Fibroblast of skin of left quadriceps (primary cell): ENCODE results near the gene RAMP3.

Experiments used
- DNase-seq, 2 experiments: peaks; one replicate each; pipeline ENCODE4 v3.0.0-alpha.2; 2013; ENCODE audit warnings: low read depth in 2 of 2

The RAMP3 gene

DNA sequence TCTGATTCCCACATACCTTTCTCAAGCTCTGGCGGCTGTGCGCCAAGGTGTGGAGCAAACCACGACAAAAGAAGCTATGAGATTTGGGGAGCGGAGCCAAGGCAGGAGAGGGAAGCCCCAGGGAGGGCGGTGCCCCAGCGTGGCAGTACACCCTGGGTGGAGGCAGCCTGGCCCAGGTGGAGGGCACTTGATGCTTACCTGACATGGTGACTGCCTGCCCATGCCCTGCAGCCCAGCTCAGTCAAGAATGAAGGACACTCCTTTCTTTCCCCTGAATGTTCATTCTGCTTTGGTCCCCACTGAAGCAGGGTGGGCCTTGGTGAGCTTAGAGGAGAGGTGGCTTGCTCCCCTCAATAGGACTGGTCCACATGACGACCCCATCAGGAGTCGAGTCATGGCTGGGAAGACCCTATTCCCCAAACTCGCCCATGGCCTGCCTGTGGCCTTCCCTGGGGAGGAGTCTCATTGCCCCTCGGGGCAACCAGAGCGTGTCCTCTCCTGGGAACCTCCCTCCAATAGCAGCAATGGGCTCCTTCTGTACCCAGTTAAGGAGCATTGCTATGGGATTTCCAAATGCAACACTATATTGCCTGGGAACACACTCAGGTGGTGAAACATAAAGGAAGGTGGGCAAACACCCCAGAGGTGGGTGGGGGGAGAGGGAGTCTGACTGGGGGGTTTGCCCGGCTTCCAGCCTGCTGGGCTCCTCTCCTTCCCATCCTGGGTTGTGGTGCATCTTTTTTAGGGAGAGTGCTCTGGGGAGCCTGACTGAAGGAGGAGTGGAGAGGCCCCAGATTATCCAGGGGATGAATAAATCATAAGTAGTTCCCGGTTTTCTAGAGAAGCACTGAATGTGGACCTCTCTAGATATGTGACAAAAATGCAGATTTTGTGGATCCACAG is 22.7 kb downstream of the RAMP3 start:
- DNase-seq: no peak

DNA sequence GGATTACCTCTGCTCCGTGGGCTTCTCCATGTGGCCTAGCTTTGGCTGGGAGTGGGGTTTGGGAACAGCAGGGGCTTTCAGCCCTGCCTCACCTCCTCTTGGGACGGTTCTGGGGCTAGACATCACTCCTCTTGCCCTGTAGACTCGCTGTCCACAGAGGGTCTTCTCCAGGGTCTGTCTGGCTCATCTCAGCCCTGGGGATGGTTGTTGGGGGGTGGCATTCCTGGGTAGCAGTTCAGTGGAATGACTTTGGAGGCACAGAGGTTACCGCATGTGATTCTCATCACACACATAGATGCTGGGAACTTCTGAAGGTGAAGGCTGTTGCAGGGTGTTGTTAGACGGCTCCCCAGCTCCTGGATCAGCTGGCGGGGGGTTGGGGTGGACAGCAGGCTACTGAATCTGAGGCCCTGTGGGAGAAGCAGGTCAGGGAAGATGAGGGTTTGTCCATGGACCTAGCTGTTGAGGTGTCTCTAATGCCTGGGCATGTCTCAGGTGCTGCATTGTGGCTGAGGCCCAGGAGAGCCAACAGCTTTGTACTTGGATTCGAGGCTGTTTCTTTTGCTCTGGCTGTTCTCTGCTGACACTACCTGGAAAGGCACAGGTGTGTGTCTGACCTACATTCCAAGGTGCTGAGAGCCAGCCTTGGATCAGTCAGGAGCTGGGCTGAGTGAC is 23.8 kb downstream of the RAMP3 start:
- DNase-seq: no peak

DNA sequence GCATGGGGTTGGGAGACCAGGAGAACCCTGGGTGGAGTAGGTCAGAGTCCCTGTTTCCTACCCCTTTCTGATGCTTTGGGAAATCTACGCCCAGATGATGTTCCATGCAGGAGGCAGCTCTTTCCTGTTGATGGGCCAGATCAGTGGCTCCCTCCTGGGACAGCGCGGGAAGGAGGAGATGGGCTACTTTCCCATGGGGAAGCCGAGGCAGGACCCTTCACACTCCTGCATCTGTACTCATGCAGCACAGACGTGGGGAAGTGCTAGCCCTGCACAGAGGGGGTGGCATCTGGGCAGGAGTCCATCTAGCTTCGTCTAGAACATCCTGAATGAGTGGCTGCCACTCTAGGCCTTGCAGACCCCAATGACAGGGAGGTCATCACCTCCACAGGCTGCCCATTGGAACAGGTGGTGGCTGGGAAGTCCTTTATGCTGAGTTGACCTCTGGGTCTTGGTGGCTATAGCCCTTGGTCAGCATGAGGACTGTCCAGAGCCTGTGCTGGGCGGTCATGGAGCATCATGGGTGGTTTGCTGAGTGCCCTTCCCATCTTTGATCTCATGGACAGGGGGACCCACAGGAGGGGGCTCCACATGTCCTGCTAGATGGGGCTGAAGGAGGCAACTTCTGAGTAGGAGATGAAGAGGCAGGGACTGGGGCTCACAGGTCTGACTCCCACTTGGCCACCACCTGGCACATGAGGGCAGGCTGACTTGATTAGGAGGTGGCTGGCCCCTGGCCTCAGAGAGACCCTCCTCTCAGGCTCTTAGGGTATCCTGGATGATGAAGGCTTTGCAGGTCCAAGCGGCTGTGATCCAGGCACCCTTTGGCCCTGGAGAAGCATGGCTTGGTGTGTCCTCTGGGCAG is 24.6 kb downstream of the RAMP3 start:
- no peak for DNase-seq

DNA sequence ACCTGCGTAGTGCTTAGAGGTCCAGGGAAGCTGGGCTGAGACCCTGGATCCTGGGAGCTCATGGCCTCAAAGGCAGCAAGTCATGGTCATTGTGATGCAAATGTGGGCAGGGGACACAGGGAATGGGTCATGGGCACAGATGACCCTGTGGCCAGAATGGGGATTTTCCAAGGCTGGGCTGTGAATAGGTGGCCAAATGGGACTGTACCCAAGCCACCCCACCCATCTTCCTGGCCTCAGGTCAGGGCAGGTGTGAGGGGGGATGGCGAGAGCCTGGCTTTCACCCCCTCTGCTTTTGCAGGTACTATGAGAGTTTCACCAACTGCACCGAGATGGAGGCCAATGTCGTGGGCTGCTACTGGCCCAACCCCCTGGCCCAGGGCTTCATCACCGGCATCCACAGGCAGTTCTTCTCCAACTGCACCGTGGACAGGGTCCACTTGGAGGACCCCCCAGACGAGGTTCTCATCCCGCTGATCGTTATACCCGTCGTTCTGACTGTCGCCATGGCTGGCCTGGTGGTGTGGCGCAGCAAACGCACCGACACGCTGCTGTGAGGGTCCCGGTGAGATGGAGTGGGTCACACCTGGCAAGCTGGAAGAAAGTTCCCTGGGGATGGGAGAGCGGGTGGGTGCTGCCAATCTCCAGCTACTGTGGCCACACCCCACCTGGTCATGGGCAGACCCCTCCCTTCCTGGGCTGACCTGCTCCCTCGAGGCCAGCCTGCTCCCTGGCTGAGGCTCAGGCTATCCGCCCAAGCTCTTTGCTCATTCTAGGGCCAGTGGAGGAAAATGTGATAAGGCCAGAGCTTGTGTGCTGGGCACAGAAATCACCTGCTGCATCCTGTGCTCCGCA is 25.5 kb downstream of the RAMP3 start:
- DNase-seq: no peak

DNA sequence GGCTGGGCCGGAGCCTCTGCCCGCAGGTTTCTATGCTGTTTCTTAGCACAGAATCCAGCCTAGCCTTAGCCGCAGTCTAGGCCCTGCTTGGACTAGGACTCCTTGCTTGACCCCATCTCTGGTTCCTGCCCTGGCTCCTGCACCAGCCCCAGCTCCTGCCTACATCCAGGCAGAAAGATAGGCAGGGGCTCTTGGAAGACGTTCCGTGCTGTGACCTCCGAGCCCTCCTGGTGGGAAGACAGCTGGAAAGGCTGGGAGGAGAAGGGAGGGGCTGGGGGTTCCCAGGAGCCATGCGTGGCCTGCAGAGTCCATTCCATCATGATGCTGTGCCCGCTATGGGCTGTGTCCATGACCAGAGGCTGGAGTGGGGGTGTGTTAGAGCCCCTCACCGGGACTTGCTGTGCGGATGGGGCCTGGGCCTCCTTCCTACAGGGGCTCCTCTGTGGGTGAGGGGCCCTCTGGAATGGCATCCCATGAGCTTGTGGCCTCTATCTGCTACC is 26.2 kb downstream of the RAMP3 start:
- no peak for DNase-seq

DNA sequence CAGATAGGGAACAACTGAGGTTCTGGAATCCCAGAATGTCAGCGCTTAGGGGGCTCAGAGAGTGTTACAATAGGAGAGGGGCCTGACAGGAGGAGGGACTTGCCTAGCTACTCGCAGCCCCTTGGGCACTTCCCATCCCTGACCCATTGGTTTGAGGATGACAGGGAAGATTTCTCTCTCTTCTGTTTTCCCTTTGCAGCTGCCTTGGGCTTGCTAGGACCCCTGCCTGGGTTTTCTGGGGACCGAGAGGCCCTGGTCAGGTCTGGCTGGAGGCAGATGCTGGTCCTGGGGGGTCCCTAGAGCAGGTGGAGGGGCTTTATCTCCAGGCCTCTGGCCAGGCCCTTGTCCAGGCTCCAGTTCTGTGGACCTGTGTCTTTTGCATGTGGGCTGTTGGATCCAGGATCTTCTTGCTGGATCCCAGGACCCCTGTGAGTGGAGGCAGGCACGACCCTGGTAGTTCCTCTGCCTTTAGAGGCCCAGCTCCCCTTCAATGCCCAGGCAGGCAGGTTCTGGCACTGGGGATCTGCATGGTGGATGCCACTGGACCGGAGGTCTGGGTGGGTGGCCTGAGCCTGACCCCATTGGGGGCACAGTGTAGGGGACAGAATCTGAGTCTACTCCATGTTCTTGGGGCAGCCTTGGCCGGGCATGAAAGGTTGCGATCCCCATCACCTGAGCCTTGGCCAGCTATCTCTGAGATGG is 26.9 kb downstream of the RAMP3 start:
- no peak for DNase-seq

DNA sequence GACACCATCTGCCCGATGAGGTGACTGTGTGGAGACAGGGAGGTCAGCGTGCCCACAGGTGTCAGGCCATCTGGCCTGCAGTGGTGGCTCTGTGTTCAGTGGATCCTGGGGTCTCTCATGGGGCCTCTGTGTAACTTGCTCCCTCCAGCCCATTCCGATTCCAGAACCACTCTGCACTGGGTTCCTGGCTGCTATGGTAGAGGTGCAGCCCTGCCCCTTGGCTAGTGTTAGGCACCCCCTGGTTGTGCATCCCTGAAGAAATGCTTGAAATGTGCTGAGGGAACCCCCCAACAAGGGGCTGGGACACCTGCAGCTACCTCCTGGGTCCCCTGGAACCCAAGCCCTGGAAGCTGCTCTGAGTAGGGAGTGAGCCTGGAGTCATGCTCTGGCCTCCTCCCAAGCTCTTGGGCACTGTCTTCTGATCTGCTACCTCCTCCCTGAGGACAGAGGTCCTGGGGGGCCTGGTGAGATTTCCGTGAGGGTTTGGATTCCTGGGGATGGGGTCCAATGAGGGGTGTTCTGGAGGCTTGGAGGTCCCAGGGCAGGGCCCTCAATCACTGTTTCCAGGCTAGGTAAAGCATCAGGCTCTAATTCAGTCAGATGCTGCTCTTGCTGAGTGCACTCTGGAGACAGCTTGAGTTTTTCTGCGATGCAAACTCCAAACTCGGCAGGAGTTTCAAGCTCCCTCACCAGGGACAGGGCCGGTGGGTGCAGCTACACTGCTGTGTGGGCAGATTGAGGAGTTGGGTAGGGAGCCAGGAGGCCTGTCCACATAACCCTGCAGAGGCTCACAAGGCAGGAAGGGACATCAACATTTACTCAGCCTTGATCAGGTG is 27.7 kb downstream of the RAMP3 start:
- no peak for DNase-seq

DNA sequence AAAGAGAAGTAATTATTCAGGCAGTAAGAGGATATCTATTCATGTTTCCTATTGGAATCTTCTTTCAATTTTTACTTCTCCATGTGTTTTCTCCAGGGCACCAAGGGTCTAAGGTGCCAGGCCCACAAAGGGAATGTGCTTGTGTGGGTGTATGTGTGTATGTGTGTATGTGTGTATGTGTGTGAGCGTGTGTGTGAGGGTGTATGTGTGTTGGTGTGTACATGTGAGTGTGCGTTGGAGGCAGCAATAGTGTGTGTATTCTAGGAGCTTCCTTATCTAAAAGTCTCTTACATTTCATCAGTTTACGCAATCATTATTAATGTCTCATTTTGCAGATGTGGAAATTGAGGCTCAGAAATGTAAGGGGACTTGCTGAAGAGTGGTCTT is 28.3 kb downstream of the RAMP3 start:
- no peak for DNase-seq

DNA sequence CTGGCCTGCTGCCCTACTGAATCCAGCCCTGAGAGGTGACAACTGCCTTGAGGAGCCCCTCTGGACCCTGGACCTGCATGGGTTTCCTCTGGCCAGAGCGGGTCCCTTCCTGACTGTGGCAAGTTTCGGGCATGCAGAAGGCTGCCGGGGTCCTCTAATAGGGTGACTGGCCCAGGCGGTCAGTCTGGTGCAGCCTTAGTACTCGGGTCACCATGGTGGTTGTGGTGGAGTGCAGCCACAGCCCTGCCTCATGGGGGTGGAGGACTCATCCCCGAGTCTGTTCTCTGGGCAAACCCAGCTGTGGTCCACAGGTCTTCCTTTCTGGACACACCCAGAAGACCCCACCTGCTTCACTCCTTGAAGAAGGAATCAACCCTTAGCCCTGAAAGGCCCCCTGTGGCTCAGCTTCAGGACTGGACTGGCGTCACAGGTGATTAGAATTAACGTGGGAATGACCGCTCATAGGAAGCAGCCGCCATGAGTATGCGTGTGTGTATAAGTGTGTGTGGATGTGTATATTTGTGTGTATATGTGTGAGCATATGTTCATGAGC is 28.7 kb downstream of the RAMP3 start:
- no peak for DNase-seq

DNA sequence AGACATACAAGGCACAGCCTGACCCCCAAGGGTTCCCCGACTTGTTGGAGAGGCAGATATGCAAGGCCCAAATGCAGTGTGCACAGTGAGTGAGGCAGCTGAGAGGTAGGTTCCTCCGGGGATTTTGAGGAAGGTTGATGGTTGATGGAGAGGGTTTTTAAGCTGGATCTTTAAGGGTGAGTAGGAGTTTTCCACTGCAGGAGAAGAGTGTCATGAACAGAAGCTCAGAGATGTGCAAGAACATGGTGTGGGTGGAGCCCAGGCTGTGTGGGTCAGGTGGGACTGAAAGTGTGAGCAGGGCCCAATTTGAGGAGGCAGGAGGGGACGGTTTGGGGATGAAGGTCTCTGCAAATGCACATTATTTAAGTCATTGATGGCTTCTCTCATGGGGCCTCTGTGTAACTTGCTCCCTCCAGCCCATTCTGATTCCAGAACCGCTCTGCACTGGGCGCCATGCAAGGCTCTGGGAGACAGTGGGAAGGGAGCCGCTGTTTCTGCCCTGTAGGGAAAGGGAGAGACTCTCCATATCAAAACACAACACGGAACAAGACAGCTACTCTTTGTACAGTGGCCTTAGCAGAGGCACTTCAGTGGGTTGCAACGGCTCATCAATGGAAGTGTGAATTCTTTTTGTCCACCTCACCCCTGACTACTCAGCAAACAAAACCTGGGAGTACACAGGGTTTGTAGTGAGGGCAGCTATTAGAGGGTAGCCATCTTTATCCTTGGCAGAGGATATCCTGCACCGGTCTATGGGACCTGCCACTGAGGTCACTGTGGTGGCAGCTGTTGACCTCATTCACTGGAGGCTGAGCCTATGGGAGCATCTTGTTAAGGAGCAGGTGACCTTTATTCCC is 29.7 kb downstream of the RAMP3 start:
- no peak for DNase-seq

DNA sequence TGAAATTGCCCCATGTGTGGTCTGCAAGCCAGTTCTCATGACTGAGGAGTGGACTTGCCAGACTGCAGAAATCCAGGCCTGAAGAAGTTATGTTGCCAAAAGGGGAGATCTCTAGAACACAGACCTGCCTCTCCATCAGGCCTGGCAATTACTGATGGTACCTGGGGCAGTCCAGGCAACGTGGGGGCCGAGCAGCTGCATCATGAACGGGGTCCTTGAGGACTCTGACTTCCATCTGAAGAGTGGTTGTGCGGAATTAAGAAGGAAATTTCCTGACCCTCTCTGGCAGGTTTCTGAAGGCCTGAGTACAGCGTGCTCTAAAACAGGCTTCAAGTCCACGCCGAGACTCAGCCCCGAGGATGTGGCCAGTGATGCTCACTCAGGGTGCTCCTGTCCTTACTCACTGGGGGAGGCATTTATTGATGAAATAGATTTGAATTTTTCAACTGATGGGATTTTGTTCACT is 30.4 kb downstream of the RAMP3 start:
- DNase-seq: no peak

DNA sequence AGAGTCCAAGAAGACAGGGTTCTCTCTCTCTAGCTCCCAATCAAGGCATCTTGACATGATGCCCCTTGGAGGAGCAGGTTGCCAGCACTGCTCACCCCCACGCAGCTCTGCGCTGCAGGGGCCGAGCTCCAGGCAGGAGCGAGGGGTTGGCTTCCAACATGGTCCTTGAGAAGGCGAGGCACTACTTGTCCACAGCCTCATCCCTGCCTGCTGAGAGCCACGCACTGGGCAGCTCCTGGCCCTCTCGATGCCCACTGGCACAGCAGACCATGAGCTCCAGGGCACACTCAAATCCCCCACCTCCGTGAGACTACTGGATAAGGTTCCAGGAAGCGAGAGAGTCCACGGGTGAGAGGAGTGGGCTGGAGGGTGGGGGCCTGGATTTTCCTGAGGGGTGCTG is 31.1 kb downstream of the RAMP3 start:
- DNase-seq: no peak

DNA sequence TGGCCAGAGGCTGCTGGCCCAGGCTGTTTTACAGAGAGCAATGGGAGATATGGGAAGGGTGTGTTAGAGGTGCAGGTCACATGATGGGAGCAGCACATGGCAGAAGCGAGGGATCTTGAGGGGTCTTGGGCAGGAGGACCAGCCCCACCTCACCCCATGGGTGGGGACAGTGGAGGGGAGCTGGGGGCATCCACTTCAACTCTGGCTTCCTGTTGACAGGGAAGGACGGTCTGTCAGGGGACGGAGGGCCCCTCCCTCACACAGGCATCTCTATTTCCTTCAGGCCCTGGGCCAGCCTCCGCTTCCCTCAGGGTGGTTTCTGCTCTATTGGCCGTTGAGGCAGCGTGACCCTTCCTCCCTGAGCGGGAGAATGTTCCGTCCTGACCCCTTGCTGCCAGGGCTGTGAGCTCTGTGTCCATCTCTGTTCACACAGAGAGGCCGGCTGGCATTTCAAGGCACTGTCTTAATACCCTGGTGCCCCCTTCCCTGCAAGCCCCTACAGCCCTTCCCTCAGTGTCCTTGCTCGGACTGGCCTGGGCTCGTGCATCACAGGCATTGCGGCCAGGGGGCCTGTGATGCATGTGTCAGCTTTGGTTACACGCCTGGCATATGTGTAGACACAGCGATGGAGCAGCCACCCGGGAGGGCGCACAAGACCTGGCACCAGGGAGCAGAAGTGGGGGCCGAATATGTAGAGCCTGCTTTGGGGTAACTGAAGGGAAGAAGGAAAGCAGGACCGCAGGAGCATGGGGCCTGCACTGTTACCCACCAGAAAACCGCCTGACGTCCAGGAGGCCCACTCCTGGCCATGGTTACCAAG is 31.8 kb downstream of the RAMP3 start:
- DNase-seq: no peak

DNA sequence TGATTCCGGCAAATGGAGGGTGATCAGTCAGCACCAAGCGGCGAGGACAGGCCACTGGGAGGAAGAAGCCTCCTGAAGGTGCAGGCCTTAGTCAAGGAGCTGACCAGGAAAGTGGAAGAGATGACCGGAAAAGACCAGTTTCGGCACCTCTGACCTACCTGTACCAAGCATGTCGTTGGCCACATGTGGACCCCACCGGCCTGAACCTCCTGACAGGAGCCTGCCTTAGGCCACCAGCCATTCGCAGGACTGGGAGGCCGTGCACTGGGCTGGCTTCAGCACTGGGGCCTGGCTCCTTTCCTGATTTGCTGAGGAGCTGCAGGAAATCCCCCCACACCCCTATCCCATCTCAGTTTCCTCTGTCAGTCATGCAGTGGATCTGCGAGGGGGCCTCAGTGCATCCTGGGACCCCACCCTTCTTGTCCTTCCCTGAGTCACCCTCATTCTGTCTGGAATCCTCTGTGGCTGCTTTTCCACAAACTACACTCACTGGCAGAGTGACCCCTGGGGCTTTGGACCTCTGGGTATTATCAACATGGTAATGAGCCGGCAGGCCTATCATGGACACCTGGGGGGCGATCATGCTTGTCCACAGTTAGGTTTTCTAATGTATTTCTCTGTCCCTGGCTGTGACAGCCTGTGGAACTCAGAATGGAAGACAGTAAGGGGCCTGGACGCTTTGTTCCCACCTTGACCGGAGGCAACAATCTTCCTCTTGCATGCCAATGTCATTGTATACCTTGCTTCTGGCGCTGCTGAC is 33.0 kb downstream of the RAMP3 start:
- no peak for DNase-seq

DNA sequence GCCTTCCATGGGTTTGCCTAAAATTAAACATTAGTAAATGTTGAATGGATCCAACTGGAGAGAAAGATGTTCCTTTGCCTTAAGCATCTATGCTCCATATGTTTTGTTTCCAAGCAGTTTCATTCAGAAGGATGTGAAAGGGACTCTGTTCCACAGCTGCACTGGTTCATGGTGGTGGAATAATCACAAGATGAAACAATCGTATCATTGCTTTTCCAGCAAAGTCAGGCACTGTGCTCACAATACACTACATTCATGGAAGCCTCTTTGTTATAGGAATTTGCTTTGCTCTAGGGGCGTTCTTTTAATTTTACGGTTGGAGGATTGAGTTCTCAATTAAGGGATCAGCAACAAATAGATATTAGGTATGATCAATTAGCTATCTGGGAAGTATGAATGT is 33.8 kb downstream of the RAMP3 start:
- no peak for DNase-seq

DNA sequence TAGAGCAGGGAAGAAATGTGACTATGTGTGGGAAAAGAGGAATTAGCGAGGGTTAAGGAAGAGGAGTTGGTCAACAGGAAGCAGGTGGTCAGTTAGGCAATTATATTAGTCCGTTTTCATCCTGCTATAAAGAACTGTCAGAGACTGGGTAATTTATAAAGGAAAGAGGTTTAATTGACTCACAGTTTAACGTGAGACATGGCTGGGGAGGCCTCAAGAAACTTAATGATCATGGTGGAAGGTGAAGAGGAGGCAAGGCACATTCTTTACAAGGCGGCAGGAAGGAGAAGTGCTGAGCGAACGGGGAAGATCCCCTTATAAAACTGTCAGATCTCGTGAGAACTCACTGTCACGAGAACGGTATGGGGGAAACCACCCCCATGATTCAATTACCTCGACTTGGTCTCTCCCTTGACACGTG is 35.0 kb downstream of the RAMP3 start:
- no peak for DNase-seq

DNA sequence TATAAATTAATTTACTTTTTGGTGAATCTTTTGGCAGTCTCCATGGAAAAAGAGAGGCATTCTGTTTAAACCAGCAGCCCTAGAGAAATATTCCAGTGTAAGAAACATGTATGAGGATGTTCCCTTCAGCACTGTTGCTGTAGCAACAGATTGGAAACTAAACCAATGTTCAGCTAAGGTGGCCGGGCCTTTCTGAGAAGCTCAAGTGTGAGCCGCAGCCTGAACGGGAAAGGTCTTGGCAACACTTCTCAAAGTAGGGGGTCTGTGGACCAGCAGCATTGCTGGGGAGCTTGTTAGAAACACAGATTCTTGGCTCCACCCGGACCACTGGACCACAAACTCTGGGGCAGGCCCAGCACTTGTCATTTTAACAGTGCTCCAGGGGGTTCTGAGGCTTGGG is 36.2 kb downstream of the RAMP3 start:
- no peak for DNase-seq
